ENCODE results near the gene TBC1D8.

TBC1D8 gene

DNA sequence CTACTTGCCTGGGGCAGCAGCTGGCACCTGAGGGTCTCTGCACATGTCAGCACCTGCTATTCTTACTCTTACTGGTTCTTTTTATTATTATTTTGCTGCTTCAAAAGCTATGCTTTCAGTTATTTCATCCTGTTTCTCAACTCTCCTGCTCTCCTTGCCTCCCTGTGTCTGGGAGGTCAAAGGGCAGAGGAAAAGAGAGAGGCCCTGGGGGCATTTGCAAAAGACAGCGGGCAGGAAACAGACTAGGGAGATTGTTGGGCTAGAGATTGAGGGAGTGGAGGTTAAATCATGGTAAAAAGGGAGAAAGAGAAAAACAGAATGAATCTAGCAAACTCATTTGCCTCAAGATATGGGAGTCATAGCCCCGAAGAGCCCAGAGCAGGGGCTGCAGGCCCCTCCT is 170.2 kb downstream of the TBC1D8 start:
- H3K27ac ChIP-seq (replicated peaks), result no peak overlapping the region
- no peak for TF ChIP-seq CTCF (IDR thresholded peaks at IDR 0.05; ENCODE audit: insufficient read depth, low read length)
- TF ChIP-seq GABPA (IDR thresholded peaks at IDR 0.05; ENCODE audit: low read depth), result no peak
- TF ChIP-seq SPI1 (IDR thresholded peaks at IDR 0.05; ENCODE audit: borderline replicate concordance, low read depth), result no peak
- DNase-seq (ENCODE audit: low read depth in 1 of 2, low spot score in 1 of 2), result no peak
- H3K4me3 ChIP-seq (replicated peaks; ENCODE audit: insufficient read depth, low read length), result no peak overlapping the region
- H3K27me3 ChIP-seq (ENCODE audit: insufficient read depth, poor library complexity, severe bottlenecking), result peaks cover 2% of the 10 kb centered on the region

- no peak overlapping the region for H3K4me3 ChIP-seq (replicated peaks; ENCODE audit: insufficient read depth, low read length)
- peaks cover 2% of the 10 kb centered on the region for H3K27me3 ChIP-seq (ENCODE audit: insufficient read depth, poor library complexity, severe bottlenecking)
- TF ChIP-seq POLR2AphosphoS5 (IDR thresholded peaks at IDR 0.05; ENCODE audit: low read depth), result no peak
- TF ChIP-seq REST (IDR thresholded peaks at IDR 0.05; ENCODE audit: insufficient replicate concordance, low read depth), result no peak
- no peak for TF ChIP-seq CTCF (IDR thresholded peaks at IDR 0.05; ENCODE audit: insufficient read depth, low read length)
- no peak for DNase-seq (ENCODE audit: low read depth in 1 of 2, low spot score in 1 of 2)
- no peak overlapping the region for H3K27ac ChIP-seq (replicated peaks)
These were observed 171.1 kb downstream of the TBC1D8 start for GRCh38 chr2:100980046-100980445.

- H3K27ac ChIP-seq (replicated peaks), result no peak overlapping the region
- H3K4me3 ChIP-seq (replicated peaks; ENCODE audit: insufficient read depth, low read length), result no peak overlapping the region
- no peak for TF ChIP-seq CTCF (IDR thresholded peaks at IDR 0.05; ENCODE audit: insufficient read depth, low read length)
- no peak for TF ChIP-seq SPI1 (IDR thresholded peaks at IDR 0.05; ENCODE audit: borderline replicate concordance, low read depth)
- TF ChIP-seq GABPA (IDR thresholded peaks at IDR 0.05; ENCODE audit: low read depth), result no peak
- TF ChIP-seq REST (IDR thresholded peaks at IDR 0.05; ENCODE audit: insufficient replicate concordance, low read depth), result no peak
- TF ChIP-seq POLR2AphosphoS5 (IDR thresholded peaks at IDR 0.05; ENCODE audit: low read depth), result no peak
- DNase-seq (ENCODE audit: low read depth in 1 of 2, low spot score in 1 of 2), result no peak
- peaks cover 2% of the 10 kb centered on the region for H3K27me3 ChIP-seq (ENCODE audit: insufficient read depth, poor library complexity, severe bottlenecking)
These were observed 172.5 kb downstream of the TBC1D8 start for GRCh38 chr2:100978582-100979191.

DNA sequence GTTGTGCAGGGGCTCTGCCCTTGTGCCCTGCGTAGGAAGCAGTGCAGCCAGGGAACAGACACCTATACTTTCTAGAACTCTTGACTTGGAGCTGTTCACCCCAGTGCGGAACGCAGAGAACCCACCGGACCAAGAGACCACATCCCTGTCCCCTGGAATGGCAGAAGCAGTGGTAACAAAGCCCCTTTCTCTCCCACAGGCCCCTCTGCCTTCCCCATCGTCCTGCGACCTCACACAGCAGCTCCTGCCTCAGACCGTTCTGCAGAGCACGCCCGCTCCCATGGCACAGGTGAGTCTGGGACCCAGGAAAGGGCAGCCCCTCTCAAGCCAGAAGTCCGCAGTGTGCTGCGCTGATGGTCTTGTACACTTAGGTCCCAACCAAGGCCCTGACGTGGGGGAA is 173.7 kb downstream of the TBC1D8 start:
- Histone ChIP-seq H3K27me3 (ENCODE audit: insufficient read depth, poor library complexity, severe bottlenecking) (peaks cover 2% of the 10 kb centered on the region), H3K4me3 (replicated peaks; ENCODE audit: insufficient read depth, low read length) (no peak overlapping the region), H3K27ac (replicated peaks) (no peak overlapping the region)
- TF ChIP-seq SPI1 (IDR thresholded peaks at IDR 0.05; ENCODE audit: borderline replicate concordance, low read depth), result no peak
- no peak for TF ChIP-seq CTCF (IDR thresholded peaks at IDR 0.05; ENCODE audit: insufficient read depth, low read length)
- DNase-seq (ENCODE audit: low read depth in 1 of 2, low spot score in 1 of 2), result no peak

All from HL-60 (cell line).